ENCODE data around the gene METTL25B. TPM values are rescaled to one million over a fixed set of nuclear protein-coding genes. Genes with fewer than 3 reads are reported as not detected.

Gene METTL25B
- total and polyA plus RNA-seq, 2 of the 13 experiments (the other 11 are each of a cell fraction or from before 2014, with no cell fraction given) = 11.9 to 24.0 TPM

GRCh38 chr1:156727926-156728598 is at the start of gene METTL25B (continued):
- TF ChIP-seq TFDP1 (CRISPR knock-in tag; IDR thresholded peaks at IDR 0.05; ENCODE audit: borderline replicate concordance) (peak; percentile 73; the same call in 1 of the 2 replicates), ZBTB2 (CRISPR knock-in tag; IDR thresholded peaks at IDR 0.05; ENCODE audit: low read depth) (0 out of 2 replicates have a peak, but pooled peaks have one; percentile 18), ZNF574 (CRISPR knock-in tag; IDR thresholded peaks at IDR 0.05) (peak; percentile 88), ETV5 (CRISPR knock-in tag; IDR thresholded peaks at IDR 0.05; ENCODE audit: borderline replicate concordance) (peak; percentile 58; the same call in 1 of the 2 replicates), ZNF512B (CRISPR knock-in tag; IDR thresholded peaks at IDR 0.05; ENCODE audit: borderline replicate concordance) (0 out of 2 replicates have a peak, but pooled peaks have one; percentile 29), TFDP2 (CRISPR knock-in tag; IDR thresholded peaks at IDR 0.05) (peak; percentile 82), AHR (CRISPR knock-in tag; IDR thresholded peaks at IDR 0.05) (0 out of 2 replicates have a peak, but pooled peaks have one; percentile 68), ZNF616 (CRISPR knock-in tag; IDR thresholded peaks at IDR 0.05; ENCODE audit: low read depth) (no peak; the same call in 1 of the 2 replicates), ETV6 (CRISPR knock-in tag; conservative IDR thresholded peaks at IDR 0.05) (peak; percentile 22; the same call in 1 of the 2 replicates)

All from HepG2 (cell line).